H9 (cell line): ENCODE data around the gene ATG2A. TPM values are rescaled to one million over a fixed set of nuclear protein-coding genes. Genes with fewer than 3 reads are reported as not detected.

ENCODE experiments used
- DNase-seq: peaks from one replicate; pipeline ENCODE4 v3.0.0-alpha.2; 2017
- H2AFZ ChIP-seq: one replicate; pipeline ENCODE4 v1.6.1; 2013; ENCODE audit warnings: mild to moderate bottlenecking, low read length, control low read depth, moderate library complexity
- H2AK5ac ChIP-seq: 2 replicates; pipeline ENCODE4 v1.6.1; 2013; ENCODE audit warnings: low read length, control low read depth, mixed read lengths; ENCODE audit not compliant: insufficient read length
- H2BK120ac ChIP-seq: one replicate; pipeline ENCODE4 v1.6.1; 2013; ENCODE audit warnings: low read depth, mild to moderate bottlenecking, low read length, control low read depth, inconsistent platforms; ENCODE audit not compliant: poor library complexity, severe bottlenecking
- H2BK12ac ChIP-seq: 2 replicates; pipeline ENCODE4 v1.6.1; 2013; ENCODE audit warnings: low read length, control low read depth, mixed read lengths, low read depth; ENCODE audit not compliant: insufficient read length
- H2BK15ac ChIP-seq: 2 replicates; pipeline ENCODE4 v1.6.1; 2013; ENCODE audit warnings: low read depth, low read length, control low read depth
- H2BK20ac ChIP-seq: one replicate; pipeline ENCODE4 v1.6.1; 2013; ENCODE audit warnings: low read depth, mild to moderate bottlenecking, low read length, control low read depth, inconsistent platforms; ENCODE audit not compliant: poor library complexity, severe bottlenecking
- H2BK5ac ChIP-seq: 2 replicates; pipeline ENCODE4 v1.6.1; 2013; ENCODE audit warnings: low read length, control low read depth, mixed read lengths; ENCODE audit not compliant: insufficient read length
- H3K14ac ChIP-seq: 2 replicates; pipeline ENCODE4 v1.6.1; 2013; ENCODE audit warnings: low read length, control low read depth; ENCODE audit not compliant: insufficient read depth
- H3K18ac ChIP-seq: 2 replicates; pipeline ENCODE4 v1.6.1; 2013; ENCODE audit warnings: low read depth, mild to moderate bottlenecking, mixed read lengths, low read length, control low read depth; ENCODE audit not compliant: insufficient read length
- H3K23ac ChIP-seq: 2 replicates; pipeline ENCODE4 v1.6.1; 2013; ENCODE audit warnings: low read length, control low read depth, mixed read lengths, low read depth; ENCODE audit not compliant: insufficient read length
- H3K23me2 ChIP-seq: 2 replicates; pipeline ENCODE4 v1.6.1; 2013; ENCODE audit warnings: low read depth, mild to moderate bottlenecking, mixed read lengths, low read length, control low read depth; ENCODE audit not compliant: insufficient read length, poor library complexity, severe bottlenecking
- H3K27ac ChIP-seq: 2 replicates; pipeline ENCODE4 v1.5.1; 2013; ENCODE audit warnings: low read length, control low read depth, mixed read lengths, low read depth; ENCODE audit not compliant: insufficient read length
- H3K27me3 ChIP-seq: 2 replicates; pipeline ENCODE4 v1.6.1; 2013; ENCODE audit warnings: low read length, control low read depth, inconsistent platforms; ENCODE audit not compliant: insufficient read depth
- H3K4ac ChIP-seq: 2 replicates; pipeline ENCODE4 v1.6.1; 2013; ENCODE audit warnings: low read depth, mild to moderate bottlenecking, control low read depth, inconsistent platforms, low read length, moderate library complexity
- H3K4me1 ChIP-seq: 2 replicates; pipeline ENCODE4 v1.6.1; 2013; ENCODE audit warnings: low read length, control low read depth, inconsistent platforms; ENCODE audit not compliant: insufficient read depth
- H3K4me2 ChIP-seq: 2 replicates; pipeline ENCODE4 v1.6.1; 2013; ENCODE audit warnings: low read length, control low read depth, mixed read lengths; ENCODE audit not compliant: insufficient read length, insufficient read depth
- H3K56ac ChIP-seq: 2 replicates; pipeline ENCODE4 v1.6.1; 2013; ENCODE audit warnings: low read depth, mild to moderate bottlenecking, mixed read lengths, low read length, control low read depth; ENCODE audit not compliant: insufficient read length
- H3K79me1 ChIP-seq: 2 replicates; pipeline ENCODE4 v1.6.1; 2013; ENCODE audit warnings: low read depth, mild to moderate bottlenecking, moderate library complexity, low read length, control low read depth, inconsistent platforms; ENCODE audit not compliant: insufficient read depth, poor library complexity, severe bottlenecking
- H3K79me2 ChIP-seq: 2 replicates; pipeline ENCODE4 v1.6.1; 2013; ENCODE audit warnings: low read length, control low read depth, inconsistent platforms; ENCODE audit not compliant: insufficient read depth
- H3K9ac ChIP-seq: 2 replicates; pipeline ENCODE4 v1.6.1; 2013; ENCODE audit warnings: low read length, control low read depth, mixed read lengths; ENCODE audit not compliant: insufficient read length; ENCODE audit errors: extremely low read depth
- H3K9me3 ChIP-seq: one replicate; pipeline ENCODE4 v1.6.1; 2013; ENCODE audit warnings: low read depth, low read length, inconsistent platforms; ENCODE audit not compliant: control insufficient read depth
- H3T11ph ChIP-seq: one replicate; pipeline ENCODE4 v1.6.1; 2013; ENCODE audit warnings: mild to moderate bottlenecking, low read length, control low read depth, inconsistent platforms
- H4K20me1 ChIP-seq: one replicate; pipeline ENCODE4 v1.6.1; 2013; ENCODE audit not compliant: control insufficient read depth, insufficient read length, insufficient read depth
- H4K5ac ChIP-seq: 2 replicates; pipeline ENCODE4 v1.6.1; 2013; ENCODE audit warnings: low read depth, mild to moderate bottlenecking, mixed read lengths, low read length, control low read depth; ENCODE audit not compliant: insufficient read length
- H4K8ac ChIP-seq: replicated peaks from 2 replicates; pipeline ENCODE4 v1.6.1; 2013; ENCODE audit warnings: low read length, control low read depth, mixed read lengths, low read depth; ENCODE audit not compliant: insufficient read length
- H4K91ac ChIP-seq: 2 replicates; pipeline ENCODE4 v1.6.1; 2013; ENCODE audit warnings: low read depth, mild to moderate bottlenecking, moderate library complexity, mixed read lengths, low read length, control low read depth; ENCODE audit not compliant: insufficient read length
- H3K27ac Mint-ChIP-seq, 3 experiments: 2 replicates in 2 of 3; 3 replicates in 1 of 3; pipeline ENCODE4 v1.8.0; 2020 to 2021; ENCODE audit warnings: mixed read lengths in 3 of 3, mild to moderate bottlenecking in 1 of 3, moderate library complexity in 1 of 3
- H3K27me3 Mint-ChIP-seq: 2 replicates; pipeline ENCODE4 v1.8.0; 2021; ENCODE audit warnings: low read depth, mild to moderate bottlenecking, moderate library complexity, mixed read lengths
- H3K36me3 Mint-ChIP-seq, 3 experiments: 2 replicates in 2 of 3; 3 replicates in 1 of 3; pipeline ENCODE4 v1.8.0; 2020 to 2021; ENCODE audit warnings: low read depth in 3 of 3, mixed read lengths in 3 of 3; ENCODE audit not compliant: insufficient read depth in 1 of 3
- H3K4me1 Mint-ChIP-seq, 2 experiments: 2 replicates each; pipeline ENCODE4 v1.8.0; 2020; ENCODE audit warnings: mixed read lengths in 2 of 2
- H3K4me3 Mint-ChIP-seq, 2 experiments: 2 replicates in 1 of 2; 3 replicates in 1 of 2; pipeline ENCODE4 v1.8.0; 2020 to 2021; ENCODE audit warnings: mild to moderate bottlenecking in 2 of 2, mixed read lengths in 2 of 2, moderate library complexity in 1 of 2
- H3K9me3 Mint-ChIP-seq, 2 experiments: 2 replicates in 1 of 2; 3 replicates in 1 of 2; pipeline ENCODE4 v1.8.0; 2020; ENCODE audit warnings: mild to moderate bottlenecking in 2 of 2, mixed read lengths in 2 of 2, moderate library complexity in 1 of 2
- CTCF ChIP-seq: fragments of 200-600 bp; sonication (generic); conservative IDR thresholded peaks from 3 replicates; pipeline ENCODE4 v1.8.0; 2021; ENCODE audit warnings: antibody characterized with exemption, mild to moderate bottlenecking
- WGBS: extraction: QIAGEN DNeasy Blood & Tissue Kit; methylation state at CpG from one replicate; pipeline ENCODE4 v1.1.7; 2013; ENCODE audit warnings: missing lambda C conversion rate, low lambda C conversion rate, mixed read lengths; ENCODE audit not compliant: insufficient read length; ENCODE audit errors: extremely low coverage; 5-methylcytosine and 5-hydroxymethylcytosine counted together
- total RNA-seq: library from RNA; stranded (reverse); gene quantifications from 2 replicates; pipeline ENCODE4 v1.2.1, GENCODE V29; 2021

Gene ATG2A
- total RNA-seq, 1 experiment from 2014 or later, result 21.3 TPM

DNA sequence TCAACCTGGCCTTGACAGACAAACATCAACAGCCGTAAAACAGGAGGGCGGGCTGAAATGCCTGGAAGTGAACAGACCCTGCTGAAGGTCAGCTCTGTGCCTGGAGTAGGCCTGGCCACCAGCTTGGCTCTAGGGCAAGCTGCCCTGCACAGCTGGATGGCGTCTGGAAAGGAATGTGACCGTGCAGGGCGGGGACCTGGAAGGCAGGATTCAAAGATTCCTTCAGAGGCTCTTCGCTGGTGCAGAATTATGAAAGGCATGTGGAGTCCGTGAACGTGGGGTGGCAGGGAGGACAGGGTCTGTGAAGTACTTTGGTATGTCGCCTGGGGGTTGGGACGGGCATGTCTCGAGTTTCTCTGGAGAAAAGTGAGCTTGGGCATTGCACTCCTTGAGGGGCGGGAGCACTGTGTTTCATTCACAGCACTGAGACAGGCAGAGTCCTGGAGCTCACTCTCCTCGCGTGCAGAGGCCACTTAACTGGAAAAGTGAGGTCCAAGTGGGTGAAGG is 40.1 kb downstream of the ATG2A start:
- Mint-ChIP-seq H3K9me3 (no peaks in the 10 kb centered on the region; a peak in 1 of 5 replicates), H3K27me3 (peaks cover 8% of the 10 kb centered on the region), H3K4me1 (peaks cover 23 to 26% of the 10 kb centered on the region in 2 experiments), H3K36me3 (peaks cover 2 to 12% (median 8%) of the 10 kb centered on the region in 3 experiments; a peak in 4 of 7 replicates), H3K4me3 (peak overlapping the region; percentile 81 to 87), H3K27ac (peak overlapping the region in 1 of 3 experiments; percentile 57; a peak in 1 of 7 replicates)
- Histone ChIP-seq H3K56ac (no peak overlapping the region), H3K23ac (no peak overlapping the region), H3K23me2 (peaks cover 19% of the 10 kb centered on the region), H3K4me2 (peak overlapping the region; percentile 73), H3K4me1 (no peaks in the 10 kb centered on the region; the same call in 1 of the 2 replicates), H2BK5ac (no peak overlapping the region), H4K20me1 (no peaks in the 10 kb centered on the region), H3K27ac (no peak overlapping the region), H2BK120ac (no peak overlapping the region), H3K9ac (no peak overlapping the region), H2BK15ac (no peak overlapping the region), H3T11ph (no peak overlapping the region), H3K79me1 (no peaks in the 10 kb centered on the region), H3K79me2 (no peaks in the 10 kb centered on the region), H2AFZ (no peak overlapping the region), H4K91ac (no peak overlapping the region), H3K27me3 (no peaks in the 10 kb centered on the region), H2AK5ac (no peak overlapping the region), H3K4ac (no peak overlapping the region), H3K18ac (no peak overlapping the region), H3K14ac (no peak overlapping the region), H2BK20ac (no peak overlapping the region), H2BK12ac (no peak overlapping the region), H4K5ac (no peak overlapping the region), H4K8ac (no peak overlapping the region), H3K9me3 (no peaks in the 10 kb centered on the region)
- DNase-seq, result no peak
- WGBS, result no CpG with 5 or more reads among the region's 14 CpGs
- TF ChIP-seq CTCF, result no peak
